ENCODE measurements around the gene ZNHIT1.

The ZNHIT1 gene

GRCh38 chr7:101217388-101218235, at the start of gene ZNHIT1, which contains the start of gene PLOD3:
Gene ZNHIT1, plus strand, starts transcription at chr7:101218165. Its CDS starts 31 bp downstream, at chr7:101218196.
Gene PLOD3, minus strand, starts transcription at chr7:101217581. Its CDS starts 307 bp downstream, at chr7:101217274.
- peak; percentile 97 for DNase-seq

- no peak for DNase-seq
Measured at GRCh38 chr7:101168412-101169049, 49.4 kb upstream of the ZNHIT1 start.

GRCh38 chr7:101169110-101169837, 48.7 kb upstream of the ZNHIT1 start:
- no peak for DNase-seq

GRCh38 chr7:101169838-101170551, 48.0 kb upstream of the ZNHIT1 start:
- peak; percentile 77 for DNase-seq

DNA sequence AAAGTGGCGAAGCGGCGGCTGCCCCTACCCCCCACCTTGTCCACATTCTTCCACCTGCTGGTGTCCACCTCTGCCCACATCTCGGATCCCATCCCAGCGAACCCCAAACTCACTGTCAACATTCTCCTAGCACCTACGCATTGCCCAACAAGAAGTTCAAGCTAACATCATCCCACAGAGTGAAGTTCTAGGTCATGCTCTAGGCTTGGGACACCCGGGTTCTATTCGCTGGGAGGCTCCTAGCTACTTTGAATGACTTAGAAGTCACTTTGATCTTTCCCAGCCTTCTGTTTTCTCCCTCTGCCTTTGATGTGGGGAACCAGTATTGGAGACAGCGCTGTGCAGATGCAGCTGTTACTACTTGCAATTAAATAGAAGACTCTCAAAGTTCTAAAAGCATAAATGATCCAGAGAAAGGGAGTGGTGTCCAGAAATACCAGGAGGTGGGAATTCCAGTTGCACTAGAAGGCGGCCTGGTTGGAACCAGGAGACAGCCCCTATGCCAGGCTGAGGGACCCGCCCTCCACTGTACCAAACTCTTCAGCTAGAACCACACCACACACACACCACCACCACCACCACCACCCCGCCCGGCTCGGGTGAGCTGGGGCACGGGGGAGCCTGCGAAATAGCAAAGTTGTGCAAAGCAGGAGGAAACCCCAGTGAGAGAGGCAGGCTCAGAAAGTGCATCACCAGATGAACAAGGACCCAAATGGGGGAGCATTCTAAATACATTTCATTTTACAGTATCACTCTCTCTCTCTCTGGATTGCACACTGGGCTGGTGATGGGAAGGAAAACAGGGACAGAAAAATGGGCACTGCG, 47.1 kb upstream of the ZNHIT1 start:
- no peak for DNase-seq

DNA sequence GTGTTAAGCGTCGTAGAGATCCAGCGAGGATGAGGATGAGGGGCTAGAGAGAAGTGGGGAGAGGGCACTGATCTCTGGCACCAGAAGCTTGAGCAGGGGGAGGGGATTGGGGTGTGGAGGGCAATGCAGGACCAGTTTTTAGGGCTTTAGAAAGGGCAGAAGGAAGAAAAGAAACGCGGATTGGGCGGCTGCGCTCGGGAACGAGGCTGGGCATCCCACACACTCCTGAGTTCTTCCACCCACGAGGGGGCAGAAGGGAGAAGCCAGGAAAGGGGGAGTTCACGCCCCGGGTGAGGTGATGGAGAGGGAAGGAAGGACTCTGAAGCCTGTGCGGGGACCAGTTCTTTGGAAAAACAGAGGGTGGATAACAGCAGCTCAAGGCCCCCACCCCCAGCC, 46.5 kb upstream of the ZNHIT1 start:
- no peak for DNase-seq

DNA sequence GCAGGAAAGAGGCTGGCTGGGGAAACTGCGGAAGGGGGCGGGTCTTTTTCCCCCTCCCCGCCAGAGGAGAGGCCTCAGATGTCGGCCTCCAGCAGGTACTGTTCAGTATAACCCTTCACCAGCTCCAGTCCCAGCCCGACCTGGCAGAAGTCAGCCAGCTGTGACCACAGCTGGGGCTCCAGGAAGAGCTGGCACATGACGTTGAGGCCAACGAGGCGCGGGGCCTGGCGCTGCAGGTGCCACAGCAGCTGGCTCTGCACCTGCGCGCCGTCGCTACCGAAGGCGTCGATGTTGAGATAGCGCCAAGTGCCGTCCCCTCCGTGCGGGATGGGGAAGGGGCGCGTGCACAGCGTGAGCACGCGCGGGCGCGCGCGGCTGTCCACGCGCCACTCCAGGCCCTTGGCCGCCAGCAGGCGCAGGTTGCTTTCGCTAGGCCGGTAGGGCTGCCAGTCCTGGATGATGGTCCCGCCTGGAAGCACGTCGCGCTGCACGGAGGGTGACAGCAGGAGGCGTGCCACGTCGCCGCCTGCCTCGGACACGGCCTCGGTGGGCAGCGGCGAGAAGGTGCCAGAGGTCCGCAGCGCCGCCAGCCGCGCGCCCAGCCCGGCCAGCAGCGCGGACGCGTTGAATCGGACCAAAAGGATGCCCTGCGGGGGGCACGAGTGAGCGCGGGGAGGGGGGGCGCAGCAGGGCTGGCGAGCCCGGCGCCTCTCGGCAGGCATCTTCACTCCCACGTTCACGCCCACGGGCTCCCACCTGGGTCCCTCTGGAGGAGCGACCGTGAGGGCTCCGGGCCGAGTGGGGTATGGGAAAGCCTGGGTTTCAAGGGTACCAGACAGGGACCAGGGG, 45.7 kb upstream of the ZNHIT1 start:
- DNase-seq, result peak; percentile 47

DNA sequence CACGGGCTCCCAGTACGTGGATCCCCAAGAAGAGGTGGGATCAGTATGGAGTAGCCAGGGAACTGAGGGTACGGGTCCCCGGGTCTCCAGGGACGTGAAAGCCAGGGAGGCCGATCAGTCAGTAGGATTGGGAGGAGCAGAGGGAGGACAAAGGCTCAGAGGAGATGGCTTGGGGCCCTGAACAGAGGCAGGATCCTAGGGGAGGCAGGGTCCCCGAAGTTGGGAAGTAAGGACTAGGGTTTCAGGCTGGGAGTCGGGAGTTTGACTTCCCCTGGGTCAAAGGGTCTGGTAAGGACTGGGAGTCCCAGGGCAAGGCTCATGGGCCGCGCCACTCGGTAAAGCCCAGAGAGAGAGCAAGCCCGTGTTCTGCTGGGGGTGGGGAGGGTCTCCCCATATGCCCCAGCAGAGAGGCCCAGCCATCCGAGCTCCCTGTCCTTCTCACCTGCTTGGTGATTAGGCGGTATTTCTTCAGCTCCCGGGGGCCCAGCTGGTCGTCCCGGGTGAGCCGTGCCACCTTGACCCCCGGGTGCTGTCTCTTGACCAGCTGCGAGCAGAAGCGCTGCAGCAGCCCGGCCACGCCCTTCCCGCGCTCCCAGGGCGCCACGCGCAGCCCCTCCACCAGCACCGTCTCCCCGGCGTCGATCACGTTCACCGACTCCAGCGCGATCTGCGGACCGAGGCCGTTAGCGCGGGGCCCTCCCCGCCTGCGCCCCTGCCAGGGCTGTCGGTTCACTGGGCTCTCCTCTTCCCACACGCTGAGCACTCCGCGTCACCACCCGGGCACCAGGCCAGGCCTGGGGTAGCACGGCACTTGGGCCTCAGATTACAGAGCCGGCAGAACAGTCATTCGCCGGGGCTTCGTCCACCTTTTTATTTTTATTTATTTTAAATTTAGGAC, 44.9 kb upstream of the ZNHIT1 start:
- DNase-seq, result no peak

- peak; percentile 64 for DNase-seq
Measured at GRCh38 chr7:101173752-101174244, 44.2 kb upstream of the ZNHIT1 start.

DNA sequence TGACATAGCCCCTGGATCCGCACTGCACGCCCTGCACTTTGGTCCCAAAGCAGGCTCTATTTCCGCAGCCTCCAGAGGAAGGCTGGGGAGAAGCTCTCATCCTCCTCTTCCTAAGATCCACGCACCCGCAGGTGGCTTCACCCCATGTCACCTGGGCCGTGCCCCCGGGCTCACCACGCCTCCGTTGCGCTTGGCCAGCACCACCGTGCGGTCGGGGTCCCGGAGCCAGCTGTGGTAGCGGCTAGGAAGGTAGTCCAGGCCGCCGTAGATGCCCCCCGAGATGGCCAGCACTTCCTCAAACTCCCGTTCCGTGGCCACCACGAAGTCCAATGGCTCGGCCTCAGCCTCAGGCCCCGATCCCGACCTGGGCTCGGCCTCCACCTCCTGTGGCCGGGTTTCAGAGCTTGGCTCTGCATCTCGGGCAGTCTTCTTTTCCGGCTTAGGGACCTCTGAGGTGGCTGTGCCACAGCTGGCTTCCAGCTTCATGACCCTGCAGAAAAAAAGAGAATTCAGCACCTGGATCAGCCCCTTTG, 43.6 kb upstream of the ZNHIT1 start:
- no peak for DNase-seq

- DNase-seq, result no peak
Measured at GRCh38 chr7:101175664-101176063, 42.3 kb upstream of the ZNHIT1 start.

GRCh38 chr7:101177644-101178043, 40.3 kb upstream of the ZNHIT1 start:
- DNase-seq, result no peak

- no peak for DNase-seq
Measured at GRCh38 chr7:101179117-101179516, 38.8 kb upstream of the ZNHIT1 start.

GRCh38 chr7:101179713-101180112, 38.3 kb upstream of the ZNHIT1 start:
- DNase-seq, result no peak

DNA sequence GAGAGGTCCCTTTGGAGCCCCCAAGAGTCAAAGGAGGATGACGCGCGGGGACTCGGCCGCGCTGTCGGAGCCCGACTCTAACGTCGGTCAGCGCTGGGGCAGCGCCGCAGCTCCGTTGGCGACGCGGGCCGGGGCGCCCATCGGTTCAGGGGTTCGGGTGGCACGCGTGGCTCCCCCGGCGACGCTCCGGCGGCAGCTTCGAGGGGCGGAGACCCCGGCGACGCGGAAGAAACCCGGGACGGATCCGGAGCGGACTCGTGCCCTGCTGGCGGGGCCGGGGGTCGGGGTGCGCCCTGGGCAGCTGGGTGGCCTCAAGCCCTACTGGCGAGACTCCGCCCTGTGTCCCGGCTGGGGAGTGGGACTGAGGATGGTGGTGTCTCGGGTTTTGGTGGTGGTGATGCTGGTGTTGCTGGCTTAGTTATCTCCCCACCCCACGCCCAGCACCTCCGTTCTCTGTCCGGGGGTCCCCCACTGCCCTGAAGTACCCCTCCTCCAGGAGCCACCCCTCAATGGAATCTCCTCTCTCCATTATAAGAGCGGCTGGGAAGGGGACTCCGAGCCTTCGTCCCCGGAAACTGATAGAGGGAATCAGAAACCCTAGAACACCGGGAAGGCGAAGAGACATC, 37.7 kb upstream of the ZNHIT1 start, which contains the start of gene NAT16:
Gene NAT16, minus strand, starts transcription at position 164 of the 626 bp plus-strand sequence. CDS start 5,486 bp downstream, outside the sequence.
- DNase-seq, result no peak

DNA sequence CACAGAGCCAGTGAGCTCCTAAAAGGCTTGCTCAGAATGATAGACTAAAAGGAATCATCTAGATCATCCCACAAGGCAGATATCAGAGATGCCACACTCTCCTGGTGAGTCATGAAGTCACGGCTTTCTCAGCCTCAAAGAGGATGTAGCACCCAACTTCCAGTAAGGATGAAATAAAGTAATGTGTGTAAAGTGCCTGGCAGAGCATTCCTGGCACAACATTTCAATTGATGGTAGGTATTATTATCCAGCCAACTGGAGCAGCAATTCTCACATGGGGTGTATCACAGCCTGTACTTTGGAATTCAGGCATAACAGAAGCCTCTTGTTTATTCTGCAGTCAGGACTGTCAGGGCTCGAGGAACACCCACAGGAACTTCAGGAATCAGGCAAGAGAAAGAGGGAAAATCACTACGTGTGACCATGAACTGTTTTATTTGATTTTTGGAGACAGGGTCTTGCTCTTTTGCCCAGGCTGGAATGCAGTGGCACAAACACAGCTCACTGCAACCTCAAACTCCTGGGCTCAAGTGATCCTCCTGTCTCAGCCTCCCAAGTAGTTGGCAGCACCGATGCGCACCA, 32.6 kb upstream of the ZNHIT1 start:
- DNase-seq, result no peak

DNA sequence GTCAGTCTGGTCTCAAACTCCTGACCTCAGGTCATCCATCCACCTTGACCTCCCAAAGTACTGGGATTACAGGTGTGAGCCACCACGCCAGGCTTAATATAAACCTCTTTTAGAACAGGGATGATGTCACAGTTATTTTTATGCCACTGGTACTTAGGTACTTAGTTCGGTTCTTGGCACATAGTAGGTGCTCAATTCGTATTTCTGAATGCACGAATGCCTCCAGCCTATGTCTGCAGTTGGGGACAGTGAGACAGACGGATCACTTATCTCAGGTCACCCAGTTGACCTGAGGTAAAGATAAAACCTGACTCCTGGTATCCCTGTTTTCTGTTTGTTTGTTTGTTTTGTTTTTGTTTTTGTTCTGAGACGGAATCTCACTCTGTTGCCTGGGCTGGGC, 31.8 kb upstream of the ZNHIT1 start:
- DNase-seq, result no peak

DNA sequence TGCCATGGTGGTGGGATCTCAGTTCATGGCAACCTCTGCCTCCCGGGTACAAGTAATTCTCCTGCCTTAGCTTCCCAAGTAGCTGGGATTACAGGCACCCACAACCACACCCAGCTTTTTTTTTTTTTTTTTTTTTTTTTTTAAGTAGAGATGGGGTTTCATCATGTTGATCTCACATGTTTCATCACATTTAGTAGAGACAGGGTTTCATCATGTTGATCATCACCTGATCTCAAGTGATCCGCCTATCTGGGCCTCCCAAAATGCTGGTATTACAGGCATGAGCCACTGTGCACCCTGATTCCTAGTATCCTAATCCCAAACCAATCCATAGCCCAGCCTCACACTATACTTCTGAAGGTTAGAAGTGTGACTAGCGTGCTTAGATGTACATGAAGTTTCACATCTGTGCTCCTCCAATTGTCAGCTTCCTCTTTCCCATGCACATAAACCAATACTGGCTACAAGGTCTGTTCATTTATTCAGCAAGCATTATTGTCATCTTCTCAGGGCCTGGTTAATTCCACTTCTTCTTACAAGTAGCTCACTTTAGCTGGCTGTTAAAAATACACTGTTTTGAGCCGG, 31.0 kb upstream of the ZNHIT1 start:
- no peak for DNase-seq

All from CD4-positive, alpha-beta T cell treated with Interleukin-15 for 1 hour (primary cell).